Measurements from ENCODE around the gene ZGRF1. TPM values are rescaled to one million over a fixed set of nuclear protein-coding genes. Genes with fewer than 3 reads are reported as not detected.
"Not testable (repeated sequence)": the region's sequence is repeated elsewhere in the genome, so short reads cannot be mapped to it uniquely, and the experiment has no call there.

The ZGRF1 gene
- total RNA-seq, 2 experiments from 2014 or later: 34.4 to 37.3 TPM

DNA sequence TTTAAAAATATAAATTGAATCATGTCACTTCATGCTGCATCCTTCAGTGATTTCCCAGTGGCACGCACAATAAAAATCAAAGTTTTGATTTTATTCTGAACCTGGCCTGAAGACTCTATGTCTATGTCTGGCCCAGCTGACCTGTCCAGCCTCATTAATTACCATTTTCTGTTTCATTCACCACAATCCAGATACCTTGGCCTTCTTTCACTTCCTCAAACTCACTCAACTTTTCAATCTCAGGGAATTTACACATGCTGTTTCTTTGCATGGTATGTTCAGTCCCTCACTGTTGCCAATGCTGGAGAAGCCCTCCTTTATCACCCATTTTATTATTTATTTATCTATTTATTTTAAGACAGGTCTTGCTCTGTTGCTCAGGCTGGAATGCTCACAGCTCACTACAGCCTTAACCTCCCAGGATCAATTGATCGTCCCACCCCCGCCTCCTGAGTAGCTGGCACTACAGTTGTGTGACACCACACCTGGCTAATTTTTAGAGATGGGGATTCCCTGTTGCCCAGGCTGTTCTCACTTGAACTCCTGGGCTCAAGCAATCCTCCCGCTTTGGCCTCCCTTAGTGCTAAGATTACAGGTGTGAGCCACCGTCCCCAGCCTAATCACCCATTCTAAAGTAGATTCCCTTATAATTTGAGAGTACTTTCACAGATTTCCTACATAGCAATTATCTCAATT lies 43.1 kb downstream of the ZGRF1 start:
- no peak for DNase-seq
- Mint-ChIP-seq H3K27ac (no peak overlapping the region), H3K27me3 (no peaks in the 10 kb centered on the region), H3K9me3 (peaks cover 3% of the 10 kb centered on the region), H3K4me1 (peaks cover 5% of the 10 kb centered on the region), H3K4me3 (no peak overlapping the region), H3K36me3 (peaks cover 27% of the 10 kb centered on the region)

- H3K27ac Mint-ChIP-seq: no peak overlapping the region
- peaks cover 24% of the 10 kb centered on the region for H3K36me3 Mint-ChIP-seq
- peaks cover 3% of the 10 kb centered on the region for H3K9me3 Mint-ChIP-seq
- H3K4me3 Mint-ChIP-seq: no peak overlapping the region
- DNase-seq: no peak
- no peaks in the 10 kb centered on the region for H3K27me3 Mint-ChIP-seq
- H3K4me1 Mint-ChIP-seq: peaks cover 5% of the 10 kb centered on the region
Observed at GRCh38 chr4:112592717-112593116, 44.0 kb downstream of the ZGRF1 start.

GRCh38 chr4:112591593-112591992 lies 45.1 kb downstream of the ZGRF1 start:
- H3K9me3 Mint-ChIP-seq: peaks cover 3% of the 10 kb centered on the region
- no peak for DNase-seq
- no peaks in the 10 kb centered on the region for H3K27me3 Mint-ChIP-seq
- peaks cover 27% of the 10 kb centered on the region for H3K36me3 Mint-ChIP-seq
- no peak overlapping the region for H3K27ac Mint-ChIP-seq
- H3K4me3 Mint-ChIP-seq: no peak overlapping the region
- peaks cover 5% of the 10 kb centered on the region for H3K4me1 Mint-ChIP-seq

DNA sequence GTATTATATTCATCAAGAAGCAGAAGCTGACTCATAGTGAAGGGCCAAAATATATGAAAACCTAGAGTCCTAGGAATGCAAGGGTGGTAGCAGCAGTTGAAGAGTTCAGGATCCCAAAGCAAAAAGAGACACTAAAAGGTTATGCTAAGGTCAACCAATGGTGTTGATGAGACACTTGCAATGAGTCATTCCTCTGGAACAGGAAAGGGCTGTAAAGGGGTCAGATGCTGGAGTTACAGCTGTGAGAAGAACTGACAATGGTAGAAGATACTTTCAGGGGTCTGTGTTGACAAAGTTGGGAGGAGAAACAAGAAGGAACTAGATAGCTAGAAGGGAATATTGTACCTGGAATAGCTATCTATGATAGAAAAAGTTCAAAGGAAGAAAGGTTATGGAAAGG lies 47.5 kb downstream of the ZGRF1 start:
- H3K4me3 Mint-ChIP-seq: no peak overlapping the region
- H3K36me3 Mint-ChIP-seq: peaks cover 28% of the 10 kb centered on the region
- peaks cover 3% of the 10 kb centered on the region for H3K9me3 Mint-ChIP-seq
- no peaks in the 10 kb centered on the region for H3K27me3 Mint-ChIP-seq
- H3K4me1 Mint-ChIP-seq: peaks cover 5% of the 10 kb centered on the region
- H3K27ac Mint-ChIP-seq: no peak overlapping the region
- no peak for DNase-seq

DNA sequence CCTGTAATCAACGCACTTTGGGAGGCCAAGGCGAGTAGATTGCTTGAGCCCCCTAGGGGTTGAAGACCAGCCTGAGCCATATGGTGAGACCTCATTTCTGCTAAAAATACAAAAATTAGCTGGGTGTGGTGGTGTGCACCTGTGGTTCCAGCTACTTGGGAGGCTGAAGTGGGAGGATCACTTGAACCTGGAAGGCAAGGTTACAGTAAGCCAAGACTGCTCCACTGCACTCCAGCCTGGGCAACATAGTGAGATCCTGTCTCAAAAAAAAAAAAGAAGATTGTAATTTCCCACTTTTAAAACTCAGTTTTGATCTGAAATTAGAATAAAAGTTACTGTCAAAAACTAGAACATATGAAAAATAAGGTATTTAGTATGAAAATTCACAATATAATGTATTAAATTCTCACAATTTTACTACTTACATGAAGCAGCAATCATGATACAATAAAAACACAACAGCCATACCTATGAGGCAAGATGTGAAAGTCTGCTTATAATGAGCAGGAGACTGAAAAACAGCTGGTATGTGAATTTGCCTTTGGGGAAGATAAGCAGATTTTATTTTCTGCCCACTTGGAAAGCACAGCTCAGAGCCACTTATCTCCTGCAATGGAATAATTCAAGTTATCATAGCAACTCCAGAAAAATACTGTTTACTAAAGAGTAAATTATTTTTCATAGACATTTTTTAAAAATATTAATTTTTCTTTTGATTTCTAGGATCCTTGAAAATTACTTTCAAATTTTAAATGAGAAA lies 50.6 kb downstream of the ZGRF1 start:
- peaks cover 27% of the 10 kb centered on the region for H3K36me3 Mint-ChIP-seq

GRCh38 chr4:112567536-112567935 lies 69.2 kb downstream of the ZGRF1 start:
- Mint-ChIP-seq H3K27ac (no peak overlapping the region), H3K36me3 (peaks cover 44% of the 10 kb centered on the region), H3K4me1 (no peaks in the 10 kb centered on the region), H3K9me3 (no peaks in the 10 kb centered on the region), H3K27me3 (no peaks in the 10 kb centered on the region), H3K4me3 (no peak overlapping the region)
- DNase-seq: no peak

More for the DNA sequence above, 50.6 kb downstream of the ZGRF1 start:
- Mint-ChIP-seq H3K27me3 (no peaks in the 10 kb centered on the region), H3K27ac (no peak overlapping the region), H3K4me3 (no peak overlapping the region), H3K4me1 (peaks cover 5% of the 10 kb centered on the region), H3K9me3 (no peaks in the 10 kb centered on the region)
- DNase-seq: no peak

DNA sequence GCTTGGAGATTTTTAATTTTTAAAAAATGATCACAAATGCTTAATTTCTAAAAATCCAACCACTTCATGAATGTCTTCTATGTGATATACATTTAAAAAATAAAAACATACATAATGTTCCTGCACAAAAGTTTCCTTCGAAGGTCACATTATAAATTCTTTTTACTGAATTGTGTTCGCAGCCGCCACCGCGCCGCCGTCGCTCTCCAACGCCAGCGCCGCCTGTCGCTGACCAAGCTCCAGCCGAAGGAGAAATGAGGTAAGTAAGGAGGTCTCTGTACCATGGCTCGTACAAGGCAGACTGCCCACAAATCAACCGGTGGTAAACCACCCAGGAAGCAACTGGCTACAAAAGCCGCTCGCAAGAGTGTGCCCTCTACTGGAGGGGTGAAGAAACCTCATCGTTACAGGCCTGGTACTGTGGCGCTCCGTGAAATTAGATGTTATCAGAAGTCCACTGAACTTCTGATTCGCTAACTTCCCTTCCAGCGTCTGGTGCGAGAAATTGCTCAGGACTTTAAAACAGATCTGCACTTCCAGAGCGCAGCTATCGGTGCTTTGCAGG lies 71.9 kb downstream of the ZGRF1 start:
- Mint-ChIP-seq H3K9me3 (no peaks in the 10 kb centered on the region), H3K27ac (no peak overlapping the region), H3K4me1 (no peaks in the 10 kb centered on the region), H3K27me3 (no peaks in the 10 kb centered on the region), H3K4me3 (no peak overlapping the region), H3K36me3 (peaks cover 45% of the 10 kb centered on the region)
- DNase-seq: no peak

GRCh38 chr4:112563431-112564200 lies 73.1 kb downstream of the ZGRF1 start:
- Mint-ChIP-seq H3K27ac (no peak overlapping the region), H3K27me3 (no peaks in the 10 kb centered on the region), H3K4me3 (no peak overlapping the region), H3K4me1 (no peaks in the 10 kb centered on the region), H3K36me3 (peaks cover 46% of the 10 kb centered on the region), H3K9me3 (no peaks in the 10 kb centered on the region)
- DNase-seq: no peak

GRCh38 chr4:112562254-112562879 lies 74.3 kb downstream of the ZGRF1 start:
- no peaks in the 10 kb centered on the region for H3K4me1 Mint-ChIP-seq
- H3K9me3 Mint-ChIP-seq: no peaks in the 10 kb centered on the region
- peaks cover 43% of the 10 kb centered on the region for H3K36me3 Mint-ChIP-seq
- no peak overlapping the region for H3K27ac Mint-ChIP-seq
- no peak overlapping the region for H3K4me3 Mint-ChIP-seq
- DNase-seq: no peak
- no peaks in the 10 kb centered on the region for H3K27me3 Mint-ChIP-seq

GRCh38 chr4:112560084-112560483 lies 76.6 kb downstream of the ZGRF1 start:
- H3K4me3 Mint-ChIP-seq: no peak overlapping the region
- no peaks in the 10 kb centered on the region for H3K9me3 Mint-ChIP-seq
- H3K27ac Mint-ChIP-seq: no peak overlapping the region
- peaks cover 29% of the 10 kb centered on the region for H3K36me3 Mint-ChIP-seq
- no peaks in the 10 kb centered on the region for H3K27me3 Mint-ChIP-seq
- no peak for DNase-seq
- H3K4me1 Mint-ChIP-seq: no peaks in the 10 kb centered on the region

GRCh38 chr4:112559053-112559452 lies 77.7 kb downstream of the ZGRF1 start:
- H3K4me3 Mint-ChIP-seq: no peak overlapping the region
- no peaks in the 10 kb centered on the region for H3K9me3 Mint-ChIP-seq
- H3K36me3 Mint-ChIP-seq: peaks cover 30% of the 10 kb centered on the region
- no peak overlapping the region for H3K27ac Mint-ChIP-seq
- DNase-seq: no peak
- H3K4me1 Mint-ChIP-seq: no peaks in the 10 kb centered on the region
- H3K27me3 Mint-ChIP-seq: no peaks in the 10 kb centered on the region

DNA sequence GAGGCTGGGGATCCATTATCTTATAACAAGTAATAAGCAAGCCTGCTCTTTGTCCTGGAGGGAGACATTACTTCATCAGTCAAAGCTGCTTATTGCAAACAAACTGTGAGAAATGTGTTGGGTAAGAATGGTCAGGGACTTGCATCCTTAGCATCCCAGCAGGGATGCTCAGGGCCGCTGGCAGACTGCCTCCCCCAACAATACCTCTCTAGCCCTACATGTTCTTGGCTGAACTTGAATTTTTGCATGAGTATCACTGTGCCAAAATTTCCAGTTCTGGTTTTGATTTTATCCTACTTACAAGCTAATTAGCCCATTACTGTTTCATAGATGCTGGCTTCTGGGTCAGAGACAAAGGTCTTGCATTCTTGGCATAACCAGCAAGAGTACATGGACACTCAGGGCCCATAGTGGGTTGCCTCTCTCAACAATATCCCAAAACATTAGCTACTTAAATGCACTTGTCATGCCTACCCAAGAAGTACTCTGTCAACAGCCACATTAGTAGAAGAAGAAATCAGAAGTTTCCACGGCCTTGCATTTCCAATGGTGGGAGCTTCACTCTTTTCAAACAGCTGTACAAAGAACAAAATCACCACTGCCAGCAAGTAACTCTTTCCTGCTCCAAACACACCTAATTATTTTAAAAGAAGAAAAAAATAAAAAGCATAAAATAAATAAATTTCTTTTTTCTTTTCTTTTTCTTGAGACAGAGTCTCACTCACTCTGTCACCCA lies 78.9 kb downstream of the ZGRF1 start:
- no peak overlapping the region for H3K27ac Mint-ChIP-seq
- H3K27me3 Mint-ChIP-seq: no peaks in the 10 kb centered on the region
- H3K4me3 Mint-ChIP-seq: no peak overlapping the region
- no peak for DNase-seq
- no peaks in the 10 kb centered on the region for H3K4me1 Mint-ChIP-seq
- peaks cover 29% of the 10 kb centered on the region for H3K36me3 Mint-ChIP-seq
- no peaks in the 10 kb centered on the region for H3K9me3 Mint-ChIP-seq

GRCh38 chr4:112554271-112554670 lies 82.4 kb downstream of the ZGRF1 start:
- H3K4me3 Mint-ChIP-seq, H3K27ac Mint-ChIP-seq, H3K27me3 Mint-ChIP-seq, H3K4me1 Mint-ChIP-seq, H3K9me3 Mint-ChIP-seq, DNase-seq: not testable (repeated sequence)
- H3K36me3 Mint-ChIP-seq: peaks cover 19% of the 10 kb centered on the region

GRCh38 chr4:112552668-112553067 lies 84.0 kb downstream of the ZGRF1 start:
- Mint-ChIP-seq H3K9me3 (no peaks in the 10 kb centered on the region), H3K27me3 (no peaks in the 10 kb centered on the region), H3K36me3 (peaks cover 11% of the 10 kb centered on the region), H3K4me1 (no peaks in the 10 kb centered on the region), H3K27ac (no peak overlapping the region), H3K4me3 (no peak overlapping the region)
- DNase-seq: no peak
